Fibroblast of the aortic adventitia (primary cell): Measurements from ENCODE around the gene HS3ST1. TPM values are rescaled to one million over a fixed set of nuclear protein-coding genes. Genes with fewer than 3 reads are reported as not detected.
A peak's percentile ranks its signal among the peaks of the same experiment; 100 is the strongest.

Source experiments
- DNase-seq: peaks from one replicate; pipeline ENCODE4 v3.0.0-alpha.2; 2010; ENCODE audit warnings: low read depth
- H3K4me3 ChIP-seq: 2 replicates; pipeline ENCODE4 v1.5.1; 2011; ENCODE audit warnings: low read depth, mild to moderate bottlenecking, control low read depth, low read length, moderate library complexity
- CTCF ChIP-seq: IDR thresholded peaks from 2 replicates; pipeline ENCODE4 v1.5.1; 2011; ENCODE audit warnings: mild to moderate bottlenecking, low read length, control low read depth, inconsistent platforms; ENCODE audit not compliant: insufficient read depth
- total RNA-seq: library from RNA; depleted of rRNA; stranded (reverse); fragments of >200 nt; gene quantifications from 2 replicates; pipeline ENCODE4 v1.2.3, GENCODE V29; 2012; ENCODE audit warnings: low replicate concordance

Gene HS3ST1
- total RNA-seq, 1 donor = 2.5 TPM

GRCh38 chr4:11368701-11369115 lies 60.0 kb downstream of the HS3ST1 start:
- H3K4me3 ChIP-seq = no peak overlapping the region
- TF ChIP-seq CTCF = no peak
- DNase-seq = no peak

- no peak for TF ChIP-seq CTCF
- DNase-seq = peak; percentile 84
- no peak overlapping the region for H3K4me3 ChIP-seq
Measured at GRCh38 chr4:11367371-11367770, 61.3 kb downstream of the HS3ST1 start.

GRCh38 chr4:11366859-11367258 lies 61.8 kb downstream of the HS3ST1 start:
- no peak for TF ChIP-seq CTCF
- H3K4me3 ChIP-seq = no peak overlapping the region
- DNase-seq = no peak

GRCh38 chr4:11365039-11365438 lies 63.7 kb downstream of the HS3ST1 start:
- no peak for DNase-seq
- H3K4me3 ChIP-seq = no peak overlapping the region
- no peak for TF ChIP-seq CTCF

GRCh38 chr4:11359591-11359990 lies 69.1 kb downstream of the HS3ST1 start:
- no peak overlapping the region for H3K4me3 ChIP-seq
- no peak for DNase-seq
- TF ChIP-seq CTCF = no peak

GRCh38 chr4:11355226-11355625 lies 73.5 kb downstream of the HS3ST1 start:
- no peak for TF ChIP-seq CTCF
- H3K4me3 ChIP-seq = no peak overlapping the region
- no peak for DNase-seq

GRCh38 chr4:11354531-11354930 lies 74.2 kb downstream of the HS3ST1 start:
- DNase-seq = no peak
- no peak overlapping the region for H3K4me3 ChIP-seq
- no peak for TF ChIP-seq CTCF
